ENCODE results near the gene KIRREL2. TPM values are rescaled to one million over a fixed set of nuclear protein-coding genes. Genes with fewer than 3 reads are reported as not detected.
A peak's percentile ranks its signal among the peaks of the same experiment; 100 is the strongest.

Gene KIRREL2
- total and polyA plus RNA-seq, 2 of the 8 experiments (the other 6 are each of a cell fraction or from before 2014, with no cell fraction given) = 2.4 to 4.6 TPM

DNA sequence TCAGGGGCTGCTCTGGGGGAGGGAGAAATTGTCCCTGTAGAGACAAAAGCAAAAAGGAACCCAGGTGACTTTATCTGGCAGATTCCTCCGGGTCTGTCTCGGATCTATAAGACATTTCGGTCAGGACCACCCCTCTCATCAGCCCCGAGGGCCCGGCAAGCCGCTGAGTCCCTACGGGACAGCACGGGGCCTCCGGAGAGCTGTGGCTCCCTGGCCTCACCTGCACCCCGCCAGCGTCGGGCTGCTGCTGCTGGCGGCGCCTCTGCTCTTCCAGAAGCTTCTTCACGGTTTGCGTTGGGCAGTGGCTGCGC lies 41.7 kb downstream of the KIRREL2 start:
- Histone ChIP-seq H2AK5ac (ENCODE audit: low read depth, low read length) (no peak overlapping the region), H2BK12ac (ENCODE audit: low read depth, low read length) (no peak overlapping the region), H3K79me1 (ENCODE audit: low read depth, low read length) (no peaks in the 10 kb centered on the region; the same call in 1 of the 2 replicates), H2BK5ac (ENCODE audit: low read depth, low read length) (0 out of 2 replicates have a peak overlapping the region, but pooled peaks have one; percentile 35), H3K18ac (ENCODE audit: extremely low read depth, low read length) (no peak overlapping the region), H3K79me2 (ENCODE audit: control insufficient read depth in 1 of 2, insufficient read depth in 2 of 2, low read length in 2 of 2) (peaks cover 0 to 8% of the 10 kb centered on the region in 2 experiments; a peak in 1 of 4 replicates), H3K4me3 (ENCODE audit: extremely low read depth in 1 of 4, insufficient read depth in 2 of 4, low read depth in 3 of 4, low read length in 4 of 4) (peak overlapping the region; percentile 88 to 94 (median 90)), H3K23ac (ENCODE audit: insufficient read length) (no peak overlapping the region), H4K5ac (ENCODE audit: insufficient read length, low read depth, low read length) (no peak overlapping the region), H2AFZ (ENCODE audit: low read length) (no peak overlapping the region), H2BK120ac (replicated peaks; ENCODE audit: low read depth, low read length) (no peak overlapping the region), H3K4me2 (ENCODE audit: insufficient read depth in 1 of 2, low read depth in 2 of 2, low read length in 2 of 2) (peak overlapping the region; percentile 68 to 89), H4K91ac (replicated peaks; ENCODE audit: insufficient read length, low read length) (no peak overlapping the region), H3K9me3 (ENCODE audit: insufficient read depth in 2 of 2, low read depth in 1 of 2, low read length in 1 of 2) (no peaks in the 10 kb centered on the region), H2BK15ac (ENCODE audit: low read length) (no peak overlapping the region), H3K4ac (replicated peaks; ENCODE audit: insufficient read length, low read depth, low read length) (no peak overlapping the region), H3K27ac (ENCODE audit: low read depth, low read length) (no peak overlapping the region), H3K56ac (replicated peaks; ENCODE audit: insufficient read length, low read depth, low read length) (no peak overlapping the region), H2BK20ac (ENCODE audit: low read length) (no peak overlapping the region), H3K4me1 (replicated peaks in 1 of 4; ENCODE audit: control insufficient read depth in 3 of 4, insufficient read depth in 4 of 4, low read length in 3 of 4) (peaks cover 0 to 14% (median 6%) of the 10 kb centered on the region in 4 experiments; a peak in 6 of 7 replicates), H3K23me2 (ENCODE audit: low read depth, low read length) (peaks cover 12% of the 10 kb centered on the region), H3K36me3 (ENCODE audit: control insufficient read depth in 2 of 4, insufficient read depth in 4 of 4, low read length in 3 of 4) (peaks cover 8 to 37% (median 15%) of the 10 kb centered on the region in 4 experiments), H4K20me1 (replicated peaks in 1 of 2; ENCODE audit: control insufficient read depth in 1 of 2, insufficient read depth in 2 of 2, low read length in 2 of 2) (peaks cover 0 to 3% of the 10 kb centered on the region in 2 experiments), H4K8ac (ENCODE audit: extremely low read depth, insufficient read depth, low read length) (peak overlapping the region; percentile 12; the same call in 1 of the 2 replicates), H3K9ac (replicated peaks in 1 of 4; ENCODE audit: extremely low read depth in 1 of 4, low read depth in 3 of 4, low read length in 3 of 4) (no peak overlapping the region; a peak in 1 of 7 replicates), H3K27me3 (replicated peaks in 1 of 4; ENCODE audit: control insufficient read depth in 3 of 4, extremely low read depth in 1 of 4, insufficient read depth in 3 of 4, low read length in 3 of 4) (no peaks in the 10 kb centered on the region), H3K14ac (ENCODE audit: insufficient read length) (no peak overlapping the region)
- CTCF ChIA-PET (ENCODE audit: partially characterized antibody) = interaction anchor here (0.9 kb wide), 1 partner anchor 13 kb away, joined by 3 read pairs; no protein-coding TSS in a partner anchor
- DNase-seq (ENCODE audit: low read depth in 1 of 2, low spot score in 2 of 2) (peak in 1 of 2 experiments; percentile 50), FAIRE-seq (no peak)
- POLR2A ChIA-PET (ENCODE audit: partially characterized antibody) = interaction anchor here (1.5 kb wide), 1 partner anchor 14 kb away, joined by 4 read pairs; no protein-coding TSS in a partner anchor
- WGBS, 2 experiments (ENCODE audit: extremely low coverage in 1 of 2, insufficient coverage in 1 of 2, insufficient read length in 1 of 2, insufficient replicate concordance in 2 of 2, low coverage in 1 of 2, low lambda C conversion rate in 2 of 2, missing lambda C conversion rate in 1 of 2) = 46% methylated on average over 16 of the region's 17 CpGs; no CpG with 5 or more reads in 1 of the 2 experiments
- TF ChIP-seq, protein P1, sequence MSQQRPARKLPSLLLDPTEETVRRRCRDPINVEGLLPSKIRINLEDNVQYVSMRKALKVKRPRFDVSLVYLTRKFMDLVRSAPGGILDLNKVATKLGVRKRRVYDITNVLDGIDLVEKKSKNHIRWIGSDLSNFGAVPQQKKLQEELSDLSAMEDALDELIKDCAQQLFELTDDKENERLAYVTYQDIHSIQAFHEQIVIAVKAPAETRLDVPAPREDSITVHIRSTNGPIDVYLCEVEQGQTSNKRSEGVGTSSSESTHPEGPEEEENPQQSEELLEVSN (IDR thresholded peaks at IDR 0.05) = no peak
- TF ChIP-seq CREB1 (IDR thresholded peaks at IDR 0.05) (no peak), RFX5 (IDR thresholded peaks at IDR 0.05; ENCODE audit: borderline replicate concordance, low read depth, low read length) (no peak), ZNF274 (IDR thresholded peaks at IDR 0.05; ENCODE audit: borderline replicate concordance, extremely low read depth, low read length) (no peak)

All from H1 (cell line).